GM18507 (cell line): ENCODE measurements around the gene RARB.

ENCODE experiments used
- DNase-seq: peaks from one replicate; pipeline ENCODE4 v3.0.0; 2011; ENCODE audit warnings: low read depth; ENCODE audit not compliant: insufficient read length; ENCODE audit errors: extremely low spot score
- FAIRE-seq: peaks from 2 replicates; lab custom pipeline; 2011; peaks lifted over from hg19 to GRCh38; lab: Jason Lieb, UNC

Gene RARB

DNA sequence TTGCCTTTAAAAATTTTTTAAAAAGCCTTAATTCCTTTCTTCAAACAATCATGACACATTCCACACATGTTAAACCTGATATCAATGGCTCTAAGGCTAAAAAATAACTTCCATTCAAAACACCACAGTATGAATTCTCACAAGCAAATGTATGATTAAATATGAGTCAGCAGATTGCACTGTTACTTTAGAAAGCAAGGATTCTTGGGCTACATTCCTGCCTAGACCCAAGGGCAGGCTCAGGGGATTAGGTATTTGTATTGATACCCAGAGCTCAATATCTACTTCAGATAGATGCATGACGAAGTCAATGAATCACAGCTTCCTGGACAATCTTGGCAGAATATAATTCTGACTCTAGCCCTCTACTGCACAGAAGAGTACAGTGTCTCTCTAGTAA is 65.7 kb downstream of the RARB start:
- no peak for FAIRE-seq
- no peak for DNase-seq

DNA sequence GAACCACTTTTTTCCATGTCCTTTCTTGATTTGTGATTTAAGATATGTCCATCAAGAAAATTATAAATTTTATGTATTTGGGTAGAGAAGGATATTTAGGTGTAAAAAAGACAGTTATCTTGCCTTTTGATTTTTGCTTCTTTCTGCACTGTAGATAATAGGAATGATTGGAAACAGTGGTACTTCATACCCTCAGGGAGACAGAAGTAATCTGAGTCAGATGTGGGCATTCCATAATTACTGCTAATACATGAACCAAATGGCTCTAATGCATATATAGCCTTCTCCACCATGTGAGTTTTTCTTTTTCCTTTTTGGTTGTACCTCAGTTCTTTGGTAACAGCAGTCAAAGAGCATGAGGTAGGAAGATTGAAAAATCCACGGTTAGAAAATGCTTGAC is 67.2 kb downstream of the RARB start:
- FAIRE-seq (no peak), DNase-seq (no peak)

DNA sequence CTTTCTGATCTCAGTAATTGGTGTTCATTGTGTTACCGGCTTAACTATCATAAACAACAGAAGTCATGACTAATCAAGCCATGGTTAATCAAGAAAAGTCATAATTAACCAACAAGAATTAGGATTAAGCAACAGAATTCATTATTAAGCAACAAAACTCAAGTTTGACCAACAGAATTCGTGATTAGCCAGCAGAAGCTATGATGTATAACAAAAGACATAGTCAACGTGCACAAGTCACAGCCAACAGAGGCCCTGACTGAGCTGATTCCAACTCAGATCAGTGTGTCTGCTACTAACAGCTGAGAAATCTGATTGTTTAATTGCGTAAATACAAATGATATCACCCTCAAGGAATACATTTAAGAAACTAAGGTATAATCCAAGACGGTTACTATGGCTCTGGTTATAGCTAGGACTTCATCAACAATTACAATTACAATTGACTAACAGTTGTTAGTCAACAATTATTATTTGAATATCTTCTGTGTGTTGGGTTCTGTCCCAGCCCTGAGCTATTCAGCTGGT is 67.7 kb downstream of the RARB start:
- no peak for FAIRE-seq
- DNase-seq = no peak

DNA sequence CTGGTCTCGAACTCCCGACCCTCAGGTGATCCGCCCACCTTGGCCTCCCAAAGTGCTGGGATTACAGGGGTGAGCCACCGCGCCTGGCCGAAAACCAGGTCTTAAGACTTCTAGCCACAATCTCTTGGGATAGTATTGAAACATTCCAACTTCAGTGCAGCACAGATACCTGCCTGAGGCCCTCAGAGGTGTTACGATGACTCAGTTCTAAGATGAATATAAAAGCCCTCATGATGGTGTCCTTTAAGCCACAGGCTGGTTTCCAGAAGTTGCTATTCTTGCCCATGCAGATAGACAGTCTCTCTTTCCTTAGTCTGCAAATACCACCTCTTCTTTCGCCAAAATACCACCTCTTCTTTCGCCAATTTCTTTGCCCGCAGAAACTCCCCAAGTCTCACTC is 69.0 kb downstream of the RARB start:
- no peak for DNase-seq
- no peak for FAIRE-seq

DNA sequence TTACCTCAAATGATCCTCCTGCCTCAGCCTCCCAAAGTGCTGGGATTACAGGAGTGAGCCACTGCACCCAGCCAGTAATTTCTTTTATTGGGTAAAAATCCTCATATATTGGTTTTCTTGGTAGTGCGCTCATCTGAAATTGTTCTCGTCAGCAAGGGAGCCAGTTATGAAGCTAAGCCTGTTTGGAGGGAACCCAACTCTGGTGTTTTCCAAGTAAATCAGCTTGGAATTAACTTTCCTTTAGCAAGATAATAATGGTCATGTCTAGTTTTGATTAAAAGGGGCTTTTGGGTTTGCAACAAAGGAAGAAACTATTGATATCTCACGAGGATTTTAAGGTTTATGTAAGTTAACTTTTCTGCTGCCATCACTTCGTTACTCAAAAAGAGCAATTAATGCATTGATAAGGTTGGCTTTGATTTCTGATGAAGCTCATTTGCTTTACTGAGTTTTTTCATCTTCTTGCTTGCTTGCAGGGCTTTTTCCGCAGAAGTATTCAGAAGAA is 72.7 kb downstream of the RARB start:
- no peak for DNase-seq
- FAIRE-seq = no peak

DNA sequence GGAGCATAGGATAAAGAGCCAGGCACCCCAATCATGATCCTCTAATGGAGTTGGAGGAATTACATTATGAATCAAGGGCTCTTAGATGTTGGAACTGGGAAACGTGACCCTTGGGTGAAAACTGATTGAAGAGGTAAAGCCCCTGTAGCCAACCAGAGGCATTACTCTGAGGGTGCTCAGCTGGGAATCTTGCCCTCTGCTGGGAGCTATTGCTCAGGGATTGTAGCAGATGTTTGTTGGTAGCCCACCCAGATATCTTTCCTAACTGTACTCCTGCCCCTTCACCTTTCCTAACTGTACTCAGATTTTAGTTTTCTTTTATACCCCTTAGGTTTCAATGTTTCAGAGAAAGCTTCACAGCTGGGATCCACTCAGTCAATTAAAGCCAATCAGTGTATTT is 74.2 kb downstream of the RARB start:
- no peak for DNase-seq
- FAIRE-seq = no peak

DNA sequence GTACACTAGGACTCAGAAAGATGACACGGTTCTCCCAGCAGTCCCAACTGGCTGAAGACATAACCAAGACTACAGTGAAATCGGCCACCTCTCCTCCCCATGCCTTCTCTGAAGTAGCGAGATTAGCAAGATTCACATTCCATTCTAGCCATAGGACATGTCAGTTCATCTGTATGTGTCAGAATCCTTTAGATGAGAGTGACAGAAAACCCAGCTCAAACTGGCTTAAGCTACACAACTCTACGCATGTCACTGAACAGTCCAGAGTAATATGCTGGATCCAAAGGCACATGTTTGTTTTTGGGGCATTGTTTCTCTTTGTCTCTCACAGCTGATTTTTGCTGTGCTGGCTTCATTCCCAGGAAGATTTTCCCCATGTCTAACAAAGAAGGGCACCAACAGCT is 75.8 kb downstream of the RARB start:
- DNase-seq = no peak
- FAIRE-seq = no peak

DNA sequence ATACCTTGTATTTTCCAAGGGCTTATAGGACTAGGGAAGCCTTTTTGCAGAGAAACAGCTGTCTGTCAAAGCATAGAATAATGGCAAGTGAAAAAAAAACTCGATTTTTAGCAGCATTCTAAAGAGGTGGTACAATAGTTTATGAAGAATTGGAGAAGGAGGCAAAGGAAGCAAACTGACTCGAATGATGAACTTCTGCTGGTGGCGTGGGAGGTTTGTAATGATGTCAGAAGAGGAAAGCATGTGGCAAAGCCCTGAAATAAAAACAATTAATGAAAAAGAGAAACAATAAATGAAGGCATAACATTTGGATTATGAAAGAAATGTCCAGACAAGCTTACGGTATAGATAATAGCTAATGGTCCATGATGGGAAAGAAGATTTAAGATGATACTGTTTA is 77.5 kb downstream of the RARB start:
- no peak for DNase-seq
- FAIRE-seq = no peak

DNA sequence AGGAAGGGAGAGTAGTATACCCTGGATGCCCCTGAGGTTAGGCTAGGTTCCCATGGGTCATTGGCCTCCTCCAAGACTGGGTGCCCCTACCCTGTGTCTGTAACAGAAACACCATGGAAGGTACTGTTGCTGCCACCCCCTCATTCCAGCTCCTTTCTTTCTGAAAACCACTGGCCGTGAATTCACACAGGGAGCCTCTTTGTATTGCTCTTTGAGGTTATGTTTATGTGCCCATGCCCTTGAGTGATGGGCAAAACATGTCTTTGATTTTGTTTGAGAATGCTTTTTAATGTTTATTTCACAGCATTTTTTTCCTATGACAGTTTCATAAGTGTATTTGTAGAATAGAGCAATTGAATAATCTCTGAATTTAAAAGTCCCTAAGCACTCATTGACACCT is 79.7 kb downstream of the RARB start:
- DNase-seq (no peak), FAIRE-seq (no peak)

DNA sequence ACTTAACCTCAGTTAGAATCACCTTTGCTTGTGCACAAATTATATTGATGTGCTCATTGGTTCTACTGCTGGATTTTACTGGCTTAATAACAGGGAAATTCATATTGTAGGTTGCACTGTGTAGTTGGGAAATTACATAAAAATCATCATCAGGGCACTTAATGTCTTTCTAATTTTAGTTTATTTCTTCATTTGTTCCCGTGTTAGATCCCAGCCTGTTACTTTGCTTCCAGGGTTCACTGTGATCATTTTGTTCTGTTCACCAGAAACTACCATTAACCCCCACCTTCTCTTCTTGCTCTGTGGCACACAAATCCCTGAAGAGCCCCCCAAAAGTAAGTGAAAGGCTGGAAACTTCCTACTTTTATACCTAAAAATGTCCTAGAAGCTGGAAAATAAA is 80.4 kb downstream of the RARB start:
- no peak for FAIRE-seq
- no peak for DNase-seq

DNA sequence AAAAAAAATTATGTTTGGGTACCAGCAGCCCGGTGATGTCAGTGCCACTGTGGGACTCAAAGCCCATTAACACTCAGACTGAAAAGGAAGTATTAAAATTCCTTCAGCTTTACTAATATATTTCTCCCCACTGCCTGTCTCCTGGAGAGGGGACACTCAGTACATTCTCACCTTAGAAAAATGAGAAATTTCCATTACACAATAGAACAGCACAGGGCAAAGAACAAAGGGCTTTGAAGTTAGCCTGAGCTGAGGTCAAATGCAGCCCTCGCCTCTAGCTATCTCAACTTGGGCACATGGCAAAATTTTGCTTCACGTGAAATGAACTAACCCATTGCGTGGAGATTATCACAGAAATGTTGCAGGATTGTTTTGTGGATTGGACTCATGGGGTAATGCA is 80.8 kb downstream of the RARB start:
- FAIRE-seq (no peak), DNase-seq (no peak)

DNA sequence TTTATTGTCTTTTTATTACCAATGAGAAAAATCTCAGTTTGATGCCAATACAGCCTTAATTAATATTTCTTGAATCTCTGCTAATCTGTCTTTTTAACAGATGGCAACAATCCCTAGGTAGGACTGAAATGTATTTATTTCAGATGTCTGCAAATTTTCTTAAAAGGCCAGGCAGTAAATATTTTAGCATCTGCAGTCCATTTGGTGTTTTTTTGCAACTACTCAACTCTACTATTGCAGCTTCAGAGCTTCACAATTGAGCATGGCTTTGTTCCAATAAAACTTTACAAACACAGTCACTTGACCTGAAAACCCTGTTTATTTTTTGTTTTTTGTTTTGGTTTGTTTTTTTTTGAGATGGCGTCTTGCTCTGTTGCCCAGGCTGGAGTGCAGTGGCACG is 82.7 kb downstream of the RARB start:
- no peak for FAIRE-seq
- no peak for DNase-seq

DNA sequence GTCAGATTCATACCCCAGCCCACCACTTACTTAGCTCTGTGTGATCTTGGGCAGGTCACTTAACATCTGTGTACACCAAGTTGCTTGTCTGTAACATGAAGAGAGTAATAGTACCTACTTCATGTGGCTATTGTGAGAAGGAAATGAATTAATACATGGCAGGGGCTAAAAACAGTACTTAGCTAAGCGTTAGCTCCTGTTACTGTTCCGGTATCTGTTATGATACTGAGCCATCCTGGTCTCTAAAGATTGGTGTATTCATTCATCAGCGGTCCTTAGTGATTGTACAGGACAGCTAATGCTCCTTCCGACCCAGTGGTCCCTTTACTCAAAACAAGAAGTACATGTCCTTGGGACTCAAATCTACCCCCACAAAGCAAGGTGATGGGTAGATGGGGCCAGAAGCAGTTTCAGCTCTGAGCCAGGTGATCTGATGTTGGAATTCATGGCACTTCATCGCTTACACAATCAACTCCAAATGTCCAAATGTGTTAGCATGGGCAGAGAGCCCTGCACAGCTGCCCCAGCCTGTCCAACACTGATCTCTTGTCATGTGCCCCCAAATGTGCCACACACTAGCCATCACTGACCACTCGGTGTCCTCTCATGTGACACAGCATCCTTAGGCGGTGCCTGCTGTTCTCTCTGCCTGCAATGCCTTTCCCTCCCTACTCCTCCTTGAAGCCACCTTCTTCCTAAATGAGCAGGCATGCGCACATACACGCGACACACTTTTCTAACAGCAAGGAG is 84.1 kb downstream of the RARB start:
- FAIRE-seq (no peak), DNase-seq (no peak)

DNA sequence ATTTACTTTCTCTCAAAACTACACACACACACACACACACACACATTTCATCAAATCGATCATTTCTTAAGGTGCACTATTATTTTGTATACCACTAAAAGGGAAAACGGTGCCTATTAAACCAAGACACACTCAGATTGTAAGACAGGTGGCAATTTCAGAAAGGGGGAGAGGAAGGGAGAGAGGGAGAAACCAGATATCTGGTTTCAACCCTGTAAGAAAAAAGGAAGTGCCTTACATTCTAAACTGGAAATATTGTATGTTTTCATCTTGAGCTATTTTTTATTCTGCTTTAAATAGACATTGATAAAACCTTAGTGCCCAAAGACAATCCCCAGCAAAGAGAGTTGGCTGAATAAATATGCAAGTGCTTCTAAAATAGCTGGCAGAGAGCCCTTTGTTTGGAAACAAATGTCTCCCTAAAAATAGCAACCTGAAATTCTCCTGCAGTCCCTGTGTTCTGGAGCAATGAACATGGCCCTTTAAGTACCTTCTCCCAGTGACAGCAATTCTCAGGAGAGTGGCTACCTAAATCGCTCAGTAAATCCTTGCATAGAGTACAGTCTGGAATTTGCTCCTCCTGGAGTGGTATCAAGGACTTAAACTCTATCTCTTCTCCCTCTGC is 85.7 kb downstream of the RARB start:
- DNase-seq (no peak), FAIRE-seq (no peak)

DNA sequence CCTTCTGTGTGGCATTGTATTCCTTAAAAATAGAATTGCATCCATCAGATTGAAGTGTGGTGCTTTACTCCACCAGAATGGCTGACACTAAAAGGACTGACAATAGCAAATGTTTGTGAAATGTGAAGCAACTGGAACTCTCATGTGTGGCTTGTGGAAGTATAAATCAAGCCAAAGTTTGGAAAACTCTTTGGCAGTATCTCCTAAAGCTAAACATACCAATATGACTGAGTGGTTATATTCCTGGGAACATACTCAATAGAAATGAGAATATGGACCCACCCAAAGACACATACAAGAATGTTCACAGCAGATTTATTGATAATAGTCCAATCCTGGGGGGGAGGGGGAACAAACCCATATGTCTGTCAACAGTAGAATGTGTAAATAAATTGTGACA is 87.1 kb downstream of the RARB start:
- DNase-seq (no peak), FAIRE-seq (no peak)

DNA sequence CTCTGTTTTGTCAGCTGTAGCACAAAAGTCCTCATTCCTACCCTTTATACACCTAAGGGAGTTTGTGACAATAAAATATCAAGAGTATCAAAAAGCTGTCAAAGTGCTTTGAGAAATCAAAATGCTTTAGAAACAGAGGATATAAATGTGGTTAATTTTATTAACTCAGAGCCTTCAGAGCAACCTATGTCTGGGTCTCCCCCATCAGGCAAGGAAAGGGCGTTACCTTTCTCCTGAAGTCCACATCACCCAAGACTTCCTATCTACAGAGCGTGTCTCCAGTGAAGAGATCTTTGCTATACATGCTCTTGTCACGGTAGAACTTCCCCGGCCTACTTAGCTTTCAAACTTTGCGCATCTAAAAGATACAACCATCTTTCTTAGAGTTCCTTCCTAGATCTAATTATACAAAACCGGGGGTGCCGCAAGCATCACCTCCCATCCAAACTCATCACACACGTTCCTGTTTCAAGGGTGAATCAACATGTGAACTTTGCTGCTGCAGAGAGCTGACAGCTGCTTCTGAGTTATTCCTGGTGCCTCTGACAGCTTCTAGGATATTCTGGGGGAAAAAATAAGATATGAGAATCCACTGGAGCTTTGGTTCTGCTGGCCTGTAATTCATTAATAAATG is 93.0 kb downstream of the RARB start:
- no peak for FAIRE-seq

DNA sequence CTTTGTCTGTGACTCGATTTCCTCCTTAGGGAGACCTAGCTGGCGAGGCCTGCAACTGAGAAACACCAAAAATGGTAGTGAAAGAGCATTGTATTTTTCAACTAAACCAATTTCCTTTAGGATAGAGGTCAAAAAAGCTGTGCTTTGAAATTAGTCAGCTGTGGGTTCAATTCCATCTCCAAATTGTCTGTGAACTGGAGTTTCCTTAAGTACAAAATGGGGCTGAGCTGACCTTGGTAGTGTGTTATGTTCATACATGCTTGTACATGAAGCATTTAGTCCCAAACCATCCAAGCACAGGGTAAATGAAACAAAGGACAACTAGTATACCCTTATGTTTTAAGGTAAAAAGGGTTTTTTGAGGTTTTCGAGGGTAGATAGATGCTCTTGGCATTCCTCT is 99.3 kb downstream of the RARB start:
- FAIRE-seq = no peak
- no peak for DNase-seq

More for the DNA sequence above, 93.0 kb downstream of the RARB start:
- no peak for DNase-seq

DNA sequence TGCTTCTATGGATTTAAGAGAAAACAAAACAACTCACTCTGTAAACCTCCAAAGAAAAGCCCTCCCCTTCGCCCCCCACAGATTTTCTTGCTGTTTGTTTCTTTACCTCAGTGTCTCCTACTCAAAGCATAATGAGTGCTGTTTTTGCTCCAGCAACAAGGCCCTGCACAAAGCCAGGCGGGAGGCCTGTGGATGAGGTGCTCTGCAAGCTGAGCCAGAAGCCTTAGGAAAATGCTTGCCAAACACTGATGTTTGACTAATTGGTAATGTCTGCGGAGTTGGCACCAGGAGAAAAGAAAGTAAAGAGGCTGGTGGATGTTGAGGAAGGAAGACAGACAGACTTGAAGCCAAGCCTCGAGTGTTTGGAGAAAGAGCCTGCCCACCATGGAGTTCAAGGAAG is 99.7 kb downstream of the RARB start:
- DNase-seq (no peak), FAIRE-seq (no peak)

DNA sequence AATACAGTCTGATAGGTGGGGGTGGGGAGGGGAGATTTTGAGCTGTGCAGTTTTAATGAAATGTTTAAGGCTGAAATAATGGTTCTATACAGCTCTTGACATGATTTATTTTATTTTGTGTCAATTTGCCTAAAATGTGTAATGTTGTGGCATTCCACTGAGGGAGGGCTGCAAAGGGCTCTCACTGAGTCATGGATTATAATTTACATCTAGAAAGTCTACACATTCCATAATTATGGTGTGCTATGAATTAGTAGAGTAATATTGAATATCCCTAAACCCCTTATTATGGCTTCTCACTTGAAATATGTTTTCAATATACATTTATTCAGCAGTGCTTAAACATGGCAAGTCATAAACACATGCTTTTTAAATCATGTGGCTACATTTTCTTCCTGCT is 103.9 kb downstream of the RARB start:
- FAIRE-seq (no peak), DNase-seq (no peak)

DNA sequence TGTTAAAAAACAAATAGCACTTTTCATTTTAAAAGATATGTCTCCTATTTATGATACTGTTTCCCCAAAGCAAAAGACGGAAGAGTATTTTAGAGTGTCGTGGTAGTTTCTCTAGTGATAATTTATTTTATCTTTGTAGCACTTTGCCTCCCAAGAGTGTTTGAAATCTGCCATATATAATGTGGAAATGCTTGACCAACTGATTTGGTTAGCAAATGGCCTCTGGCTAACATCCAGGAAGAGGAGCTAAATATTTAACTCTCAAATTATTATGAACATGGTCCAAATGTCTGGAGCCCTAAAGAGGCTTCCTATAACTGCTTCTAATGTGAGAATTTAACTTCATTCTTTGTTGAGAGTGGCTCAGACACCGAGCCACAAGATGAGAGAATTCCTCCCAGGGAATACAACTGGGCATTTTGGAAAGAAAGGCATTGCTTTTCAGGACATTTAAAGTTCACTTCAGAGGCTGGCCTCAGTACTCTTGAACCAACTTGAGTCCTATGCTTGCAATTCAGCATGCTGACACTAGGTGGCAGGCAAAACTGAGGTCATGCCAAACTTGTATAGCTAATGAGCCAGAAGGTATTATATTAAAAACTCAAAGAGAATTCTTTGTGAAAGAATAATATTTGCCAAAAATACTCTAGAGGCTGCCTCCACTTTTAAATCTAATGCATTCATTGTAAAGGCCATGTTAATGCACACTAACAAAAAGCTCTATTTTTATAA is 104.5 kb downstream of the RARB start:
- no peak for DNase-seq
- peak; percentile 39 for FAIRE-seq
